SK-N-SH treated with all-trans-retinoic acid at 6 μM for 48 hours (cell line): ENCODE results near the gene ARL11.

Experiments used
- RARB ChIP-seq: fragments of 250-450 bp; sonication (Bioruptor Pico); IDR thresholded peaks from 2 replicates; pipeline ENCODE4 v1.8.0; 2021; ENCODE audit warnings: mild to moderate bottlenecking, moderate library complexity
- SNAI2 ChIP-seq: fragments of 250-450 bp; sonication (Bioruptor Pico); IDR thresholded peaks from 2 replicates; pipeline ENCODE4 v1.5.0; 2020; ENCODE audit warnings: mild to moderate bottlenecking, moderate library complexity
- TF ChIP-seq, protein P1 (sequence below): fragments of 250-450 bp; sonication (Bioruptor Pico); IDR thresholded peaks from 2 replicates; pipeline ENCODE4 v1.5.0; 2020; ENCODE audit warnings: mild to moderate bottlenecking, moderate library complexity
- TF ChIP-seq, protein P2 (sequence below): fragments of 250-450 bp; sonication (Bioruptor Pico); IDR thresholded peaks from 2 replicates; pipeline ENCODE4 v1.8.0; 2020; ENCODE audit warnings: mild to moderate bottlenecking, moderate library complexity, borderline replicate concordance

DNA sequence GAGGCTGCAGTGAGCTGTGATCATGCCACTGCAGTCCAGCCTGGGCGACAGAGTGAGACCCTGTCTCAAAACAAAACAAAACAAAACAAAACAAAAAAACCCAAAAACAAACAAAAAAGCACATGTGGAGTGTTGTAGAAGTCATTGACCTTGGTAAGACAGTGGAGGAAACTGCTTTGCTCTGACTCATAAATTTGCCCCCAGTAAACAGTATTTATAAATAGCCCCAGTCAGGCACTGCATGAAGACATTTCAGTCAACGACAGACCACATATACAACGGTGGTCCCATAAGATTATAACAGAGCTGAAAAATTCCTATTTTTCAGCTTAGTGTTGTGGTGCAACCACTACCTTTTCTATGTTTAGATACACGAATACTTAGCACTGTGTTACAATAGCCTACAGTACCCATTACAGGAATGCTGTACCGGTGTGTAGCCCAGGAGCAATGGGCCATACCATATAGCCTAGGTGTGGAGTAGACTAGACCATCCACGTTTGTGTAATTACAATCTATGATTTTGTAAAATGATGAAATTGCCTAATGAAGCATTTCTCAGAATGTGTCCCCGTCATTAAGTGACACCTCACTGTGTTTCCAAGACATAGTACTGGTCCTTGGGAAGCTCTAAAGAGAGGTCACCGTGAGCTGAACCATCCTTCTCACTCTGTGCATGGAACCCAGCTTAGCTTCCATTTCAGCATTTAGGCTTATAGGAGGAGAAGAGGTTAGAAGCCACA lies 1.1 kb downstream of the ARL11 start:
- TF ChIP-seq, protein P1, sequence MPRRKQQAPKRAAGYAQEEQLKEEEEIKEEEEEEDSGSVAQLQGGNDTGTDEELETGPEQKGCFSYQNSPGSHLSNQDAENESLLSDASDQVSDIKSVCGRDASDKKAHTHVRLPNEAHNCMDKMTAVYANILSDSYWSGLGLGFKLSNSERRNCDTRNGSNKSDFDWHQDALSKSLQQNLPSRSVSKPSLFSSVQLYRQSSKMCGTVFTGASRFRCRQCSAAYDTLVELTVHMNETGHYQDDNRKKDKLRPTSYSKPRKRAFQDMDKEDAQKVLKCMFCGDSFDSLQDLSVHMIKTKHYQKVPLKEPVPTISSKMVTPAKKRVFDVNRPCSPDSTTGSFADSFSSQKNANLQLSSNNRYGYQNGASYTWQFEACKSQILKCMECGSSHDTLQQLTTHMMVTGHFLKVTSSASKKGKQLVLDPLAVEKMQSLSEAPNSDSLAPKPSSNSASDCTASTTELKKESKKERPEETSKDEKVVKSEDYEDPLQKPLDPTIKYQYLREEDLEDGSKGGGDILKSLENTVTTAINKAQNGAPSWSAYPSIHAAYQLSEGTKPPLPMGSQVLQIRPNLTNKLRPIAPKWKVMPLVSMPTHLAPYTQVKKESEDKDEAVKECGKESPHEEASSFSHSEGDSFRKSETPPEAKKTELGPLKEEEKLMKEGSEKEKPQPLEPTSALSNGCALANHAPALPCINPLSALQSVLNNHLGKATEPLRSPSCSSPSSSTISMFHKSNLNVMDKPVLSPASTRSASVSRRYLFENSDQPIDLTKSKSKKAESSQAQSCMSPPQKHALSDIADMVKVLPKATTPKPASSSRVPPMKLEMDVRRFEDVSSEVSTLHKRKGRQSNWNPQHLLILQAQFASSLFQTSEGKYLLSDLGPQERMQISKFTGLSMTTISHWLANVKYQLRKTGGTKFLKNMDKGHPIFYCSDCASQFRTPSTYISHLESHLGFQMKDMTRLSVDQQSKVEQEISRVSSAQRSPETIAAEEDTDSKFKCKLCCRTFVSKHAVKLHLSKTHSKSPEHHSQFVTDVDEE: no peak
- no peak for TF ChIP-seq SNAI2 (CRISPR knock-in tag)
- TF ChIP-seq, protein P2, sequence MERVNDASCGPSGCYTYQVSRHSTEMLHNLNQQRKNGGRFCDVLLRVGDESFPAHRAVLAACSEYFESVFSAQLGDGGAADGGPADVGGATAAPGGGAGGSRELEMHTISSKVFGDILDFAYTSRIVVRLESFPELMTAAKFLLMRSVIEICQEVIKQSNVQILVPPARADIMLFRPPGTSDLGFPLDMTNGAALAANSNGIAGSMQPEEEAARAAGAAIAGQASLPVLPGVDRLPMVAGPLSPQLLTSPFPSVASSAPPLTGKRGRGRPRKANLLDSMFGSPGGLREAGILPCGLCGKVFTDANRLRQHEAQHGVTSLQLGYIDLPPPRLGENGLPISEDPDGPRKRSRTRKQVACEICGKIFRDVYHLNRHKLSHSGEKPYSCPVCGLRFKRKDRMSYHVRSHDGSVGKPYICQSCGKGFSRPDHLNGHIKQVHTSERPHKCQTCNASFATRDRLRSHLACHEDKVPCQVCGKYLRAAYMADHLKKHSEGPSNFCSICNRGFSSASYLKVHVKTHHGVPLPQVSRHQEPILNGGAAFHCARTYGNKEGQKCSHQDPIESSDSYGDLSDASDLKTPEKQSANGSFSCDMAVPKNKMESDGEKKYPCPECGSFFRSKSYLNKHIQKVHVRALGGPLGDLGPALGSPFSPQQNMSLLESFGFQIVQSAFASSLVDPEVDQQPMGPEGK (CRISPR knock-in tag): no peak
- TF ChIP-seq RARB (CRISPR knock-in tag): no peak
